ENCODE results near the gene EIF4G1.

DNA sequence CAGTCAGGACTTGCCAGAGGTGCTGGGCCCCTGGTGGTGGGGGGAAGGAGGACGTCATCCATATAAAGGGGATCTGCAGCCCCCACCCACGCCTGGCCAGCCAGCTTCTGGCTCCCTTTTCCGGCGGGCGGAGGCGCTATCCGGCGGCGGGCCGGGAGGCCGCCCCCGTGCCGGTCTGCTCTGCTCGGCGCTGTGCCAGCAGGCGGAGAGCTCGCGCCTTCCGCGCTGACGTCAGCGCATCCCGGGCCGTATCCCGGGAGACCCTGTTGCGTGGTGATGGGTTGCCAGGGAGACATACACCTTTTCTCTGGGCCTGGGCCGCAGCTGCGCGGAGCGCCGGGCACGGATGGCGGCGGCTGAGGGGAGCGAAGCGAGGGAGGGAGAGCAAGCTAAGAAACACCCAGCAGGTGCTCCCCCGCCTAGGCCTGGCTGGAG is 24.1 kb downstream of the EIF4G1 start:
- TF ChIP-seq, protein P1, sequence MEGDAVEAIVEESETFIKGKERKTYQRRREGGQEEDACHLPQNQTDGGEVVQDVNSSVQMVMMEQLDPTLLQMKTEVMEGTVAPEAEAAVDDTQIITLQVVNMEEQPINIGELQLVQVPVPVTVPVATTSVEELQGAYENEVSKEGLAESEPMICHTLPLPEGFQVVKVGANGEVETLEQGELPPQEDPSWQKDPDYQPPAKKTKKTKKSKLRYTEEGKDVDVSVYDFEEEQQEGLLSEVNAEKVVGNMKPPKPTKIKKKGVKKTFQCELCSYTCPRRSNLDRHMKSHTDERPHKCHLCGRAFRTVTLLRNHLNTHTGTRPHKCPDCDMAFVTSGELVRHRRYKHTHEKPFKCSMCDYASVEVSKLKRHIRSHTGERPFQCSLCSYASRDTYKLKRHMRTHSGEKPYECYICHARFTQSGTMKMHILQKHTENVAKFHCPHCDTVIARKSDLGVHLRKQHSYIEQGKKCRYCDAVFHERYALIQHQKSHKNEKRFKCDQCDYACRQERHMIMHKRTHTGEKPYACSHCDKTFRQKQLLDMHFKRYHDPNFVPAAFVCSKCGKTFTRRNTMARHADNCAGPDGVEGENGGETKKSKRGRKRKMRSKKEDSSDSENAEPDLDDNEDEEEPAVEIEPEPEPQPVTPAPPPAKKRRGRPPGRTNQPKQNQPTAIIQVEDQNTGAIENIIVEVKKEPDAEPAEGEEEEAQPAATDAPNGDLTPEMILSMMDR (IDR thresholded peaks at IDR 0.05) = no peak
- no peak for TF ChIP-seq POLR2A (IDR thresholded peaks at IDR 0.05)
